Vagina (tissue), 2 donors: ENCODE results near the gene SLC37A2. TPM values are rescaled to one million over a fixed set of nuclear protein-coding genes. Genes with fewer than 3 reads are reported as not detected.

Source experiments
- DNase-seq, 2 donors: peaks; one replicate each; pipeline ENCODE4 v3.0.0-alpha.2; 2017; ENCODE audit errors: extremely low spot score in 2 of 2
- H3K27ac ChIP-seq: fragments of 200-600 bp; sonication (generic); one replicate; pipeline ENCODE4 v1.5.1; 2019
- H3K27me3 ChIP-seq: fragments of 200-600 bp; sonication (generic); one replicate; pipeline ENCODE4 v1.5.1; 2019
- H3K36me3 ChIP-seq, 2 donors: fragments of 200-600 bp; sonication (generic); one replicate each; pipeline ENCODE4 v1.5.1; 2017 to 2019
- H3K4me1 ChIP-seq: fragments of 200-600 bp; sonication (generic); one replicate; pipeline ENCODE4 v1.5.1; 2019
- H3K4me3 ChIP-seq, 2 donors: fragments of 200-600 bp; sonication (generic); 1 replicate in 1 of 2; 2 replicates in 1 of 2; pipeline ENCODE4 v1.5.1; 2016 to 2019
- H3K9me3 ChIP-seq: fragments of 200-600 bp; sonication (generic); one replicate; pipeline ENCODE4 v1.5.1; 2019
- CTCF ChIP-seq, 3 experiments: fragments of 450-650 bp in 2 of 3; fragments of 200-600 bp in 1 of 3; sonication (generic) in 1 of 3; IDR thresholded peaks; one replicate each; pipeline ENCODE4 v1.5.1; 2017 to 2019; ENCODE audit warnings: antibody characterized with exemption in 3 of 3, mild to moderate bottlenecking in 2 of 3, moderate library complexity in 2 of 3
- POLR2A ChIP-seq, 2 donors: fragments of 450-650 bp; IDR thresholded peaks; one replicate each; pipeline ENCODE4 v1.6.1; 2017; ENCODE audit warnings: antibody characterized with exemption in 2 of 2, mild to moderate bottlenecking in 2 of 2, moderate library complexity in 2 of 2
- POLR2AphosphoS5 ChIP-seq, 2 donors: sonication (generic); formaldehyde crosslinking; IDR thresholded peaks; one replicate each; pipeline ENCODE4 v1.9.0; 2017; ENCODE audit warnings: antibody characterized with exemption in 2 of 2, mild to moderate bottlenecking in 2 of 2, low read depth in 1 of 2; ENCODE audit not compliant: insufficient read depth in 1 of 2
- intact Hi-C: fragments of 100-400 bp; cut with DNase I; formaldehyde crosslinking; loops from one replicate; pipeline ENCODE4 v1.15.1; 2023
- total RNA-seq: library from RNA; depleted of rRNA; stranded (reverse); fragments of >200 nt; gene quantifications from one replicate; pipeline ENCODE4 v1.2.3, GENCODE V29; 2016

SLC37A2 gene
- total RNA-seq, 1 donor from 2014 or later, result 22.6 TPM

DNA sequence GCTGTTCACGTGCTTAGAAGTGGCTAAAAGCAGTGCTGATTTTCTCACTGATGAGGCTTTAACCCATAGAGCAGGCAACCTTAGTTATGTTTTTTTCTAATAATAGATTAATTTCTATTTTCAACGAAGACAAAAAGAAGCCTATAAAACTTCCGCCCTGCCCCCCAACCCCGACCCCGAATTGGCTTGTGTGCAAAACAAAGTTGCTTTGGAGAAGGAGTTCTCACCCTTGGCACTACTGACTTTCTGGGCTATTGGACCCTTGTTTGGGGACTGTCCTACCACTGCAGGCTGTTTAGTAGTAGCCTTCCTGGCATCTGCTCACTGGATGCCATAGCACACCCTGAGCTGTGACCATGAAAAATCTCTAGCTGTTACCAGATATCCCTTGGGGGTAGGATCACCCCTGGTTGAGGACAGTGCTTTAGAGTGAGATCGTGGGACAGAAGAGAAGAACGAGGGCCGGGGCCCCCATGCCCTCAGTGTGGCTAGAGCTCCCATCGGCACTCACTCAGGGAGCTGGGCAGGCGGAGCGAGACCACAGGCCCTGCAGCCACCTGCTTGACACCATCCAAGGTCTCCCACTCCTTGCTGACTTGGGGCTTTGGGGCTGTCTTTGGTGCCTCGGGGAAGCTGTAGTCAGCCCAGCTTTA is 16.9 kb downstream of the SLC37A2 start:
- no peaks in the 10 kb centered on the region for H3K36me3 ChIP-seq
- H3K4me3 ChIP-seq, result no peak overlapping the region
- no peaks in the 10 kb centered on the region for H3K9me3 ChIP-seq
- no peaks in the 10 kb centered on the region for H3K27me3 ChIP-seq
- intact Hi-C loops, result loop anchor here (10.0 kb wide), 1 partner anchor 325 kb away; no protein-coding TSS in a partner anchor
- H3K4me1 ChIP-seq, result peaks cover 20% of the 10 kb centered on the region
- DNase-seq, result no peak
- no peak overlapping the region for H3K27ac ChIP-seq
- no peak for TF ChIP-seq POLR2AphosphoS5 (IDR thresholded peaks at IDR 0.05; ENCODE audit: insufficient read depth in 1 of 2, low read depth in 1 of 2)
- TF ChIP-seq CTCF (IDR thresholded peaks at IDR 0.05), result no peak
- no peak for TF ChIP-seq POLR2A (IDR thresholded peaks at IDR 0.05)

GRCh38 chr11:125080531-125080911 is 17.4 kb downstream of the SLC37A2 start:
- Histone ChIP-seq H3K4me3 (no peak overlapping the region), H3K27ac (no peak overlapping the region), H3K27me3 (no peaks in the 10 kb centered on the region), H3K36me3 (no peaks in the 10 kb centered on the region), H3K4me1 (peaks cover 20% of the 10 kb centered on the region), H3K9me3 (no peaks in the 10 kb centered on the region)
- TF ChIP-seq POLR2AphosphoS5 (IDR thresholded peaks at IDR 0.05; ENCODE audit: insufficient read depth in 1 of 2, low read depth in 1 of 2) (no peak), CTCF (IDR thresholded peaks at IDR 0.05) (no peak), POLR2A (IDR thresholded peaks at IDR 0.05) (no peak)
- intact Hi-C loops, result loop anchor here (10.0 kb wide), 1 partner anchor 324 kb away; no protein-coding TSS in a partner anchor
- DNase-seq, result no peak

GRCh38 chr11:125081098-125081798 is 18.1 kb downstream of the SLC37A2 start:
- intact Hi-C loops, result loop anchor here (10.0 kb wide), 1 partner anchor 324 kb away; no protein-coding TSS in a partner anchor
- Histone ChIP-seq H3K4me3 (no peak overlapping the region), H3K27ac (no peak overlapping the region), H3K4me1 (peaks cover 20% of the 10 kb centered on the region), H3K9me3 (no peaks in the 10 kb centered on the region), H3K36me3 (no peaks in the 10 kb centered on the region), H3K27me3 (no peaks in the 10 kb centered on the region)
- DNase-seq, result peak; percentile 49 to 95
- TF ChIP-seq CTCF (IDR thresholded peaks at IDR 0.05) (no peak), POLR2AphosphoS5 (IDR thresholded peaks at IDR 0.05; ENCODE audit: insufficient read depth in 1 of 2, low read depth in 1 of 2) (no peak), POLR2A (IDR thresholded peaks at IDR 0.05) (no peak)

- DNase-seq, result peak in 1 of 2 donors; percentile 76
- H3K9me3 ChIP-seq, result no peaks in the 10 kb centered on the region
- no peaks in the 10 kb centered on the region for H3K36me3 ChIP-seq
- H3K4me1 ChIP-seq, result peaks cover 20% of the 10 kb centered on the region
- no peak for TF ChIP-seq CTCF (IDR thresholded peaks at IDR 0.05)
- no peak for TF ChIP-seq POLR2A (IDR thresholded peaks at IDR 0.05)
- no peak for TF ChIP-seq POLR2AphosphoS5 (IDR thresholded peaks at IDR 0.05; ENCODE audit: insufficient read depth in 1 of 2, low read depth in 1 of 2)
- intact Hi-C loops, result loop anchor here (10.0 kb wide), 1 partner anchor 323 kb away; no protein-coding TSS in a partner anchor
- no peak overlapping the region for H3K27ac ChIP-seq
- H3K4me3 ChIP-seq, result no peak overlapping the region
- no peaks in the 10 kb centered on the region for H3K27me3 ChIP-seq
These were observed 18.9 kb downstream of the SLC37A2 start for GRCh38 chr11:125082040-125082439.
